CD14-positive monocyte (primary cell): ENCODE measurements around the gene SESN2. TPM values are rescaled to one million over a fixed set of nuclear protein-coding genes. Genes with fewer than 3 reads are reported as not detected.

Source experiments
- DNase-seq, 3 donors: peaks; one replicate each; pipeline ENCODE4 v3.0.0-alpha.2; 2011 to 2022
- H2AFZ ChIP-seq: 2 replicates; pipeline ENCODE4 v1.6.0; 2012; ENCODE audit warnings: mild to moderate bottlenecking, low read depth, low read length, inconsistent platforms; ENCODE audit not compliant: insufficient read depth, poor library complexity, severe bottlenecking
- H3K27ac ChIP-seq, 2 donors: 1 replicate in 1 of 2; 2 replicates in 1 of 2; pipeline ENCODE4 v1.5.1; 2012 to 2013; ENCODE audit warnings: low read length in 2 of 2, control low read depth in 1 of 2, inconsistent platforms in 1 of 2, low read depth in 1 of 2, mild to moderate bottlenecking in 1 of 2
- H3K27me3 ChIP-seq, 2 donors: one replicate each; pipeline versions ENCODE4 v1.6.0 to v1.6.1; 2011 to 2013; ENCODE audit warnings: low read length in 2 of 2; ENCODE audit not compliant: control insufficient read depth in 2 of 2, insufficient read depth in 2 of 2
- H3K36me3 ChIP-seq, 2 donors: replicated peaks in 1 of 2; 1 replicate in 1 of 2; 2 replicates in 1 of 2; pipeline versions ENCODE4 v1.5.1 to v1.6.1; 2012 to 2013; ENCODE audit warnings: low read length in 2 of 2, control low read depth in 1 of 2, inconsistent platforms in 1 of 2, mild to moderate bottlenecking in 1 of 2; ENCODE audit not compliant: insufficient read depth in 2 of 2, control insufficient read depth in 1 of 2
- H3K4me1 ChIP-seq, 2 donors: 1 replicate in 1 of 2; 2 replicates in 1 of 2; pipeline versions ENCODE4 v1.5.1 to v1.6.1; 2012 to 2013; ENCODE audit warnings: low read length in 2 of 2, control low read depth in 1 of 2, inconsistent platforms in 1 of 2, mild to moderate bottlenecking in 1 of 2, moderate library complexity in 1 of 2; ENCODE audit not compliant: insufficient read depth in 2 of 2, control insufficient read depth in 1 of 2
- H3K4me2 ChIP-seq: replicated peaks from 2 replicates; pipeline ENCODE3; 2012; ENCODE audit warnings: low read length, moderate library complexity, mild to moderate bottlenecking; ENCODE audit not compliant: poor library complexity, severe bottlenecking; ENCODE audit errors: extremely low read depth
- H3K4me3 ChIP-seq, 3 experiments: fragments of 200-600 bp in 1 of 3; sonication (generic) in 1 of 3; replicated peaks in 1 of 3; 1 replicate in 2 of 3; 2 replicates in 1 of 3; pipeline ENCODE4 v1.5.1; 2011 to 2013; ENCODE audit warnings: low read length in 3 of 3, mild to moderate bottlenecking in 3 of 3, control low read depth in 2 of 3, low read depth in 2 of 3, inconsistent platforms in 1 of 3, moderate library complexity in 1 of 3
- H3K79me2 ChIP-seq: 2 replicates; pipeline ENCODE4 v1.6.0; 2012; ENCODE audit warnings: mild to moderate bottlenecking, control low read depth, inconsistent platforms, low read length, moderate library complexity; ENCODE audit not compliant: insufficient read depth
- H3K9ac ChIP-seq: 2 replicates; pipeline ENCODE4 v1.6.0; 2017; ENCODE audit warnings: low read length, mild to moderate bottlenecking; ENCODE audit not compliant: insufficient read depth, poor library complexity, severe bottlenecking
- H3K9me3 ChIP-seq, 2 donors: replicated peaks in 1 of 2; 1 replicate in 1 of 2; 2 replicates in 1 of 2; pipeline versions ENCODE4 v1.5.1 to v1.6.1; 2012 to 2013; ENCODE audit warnings: low read length in 2 of 2, control low read depth in 1 of 2; ENCODE audit not compliant: control insufficient read depth in 1 of 2, insufficient read depth in 1 of 2
- H4K20me1 ChIP-seq: 2 replicates; pipeline ENCODE4 v1.6.0; 2012; ENCODE audit warnings: mild to moderate bottlenecking, low read length, control low read depth, moderate library complexity; ENCODE audit not compliant: insufficient read depth
- H3K27ac Mint-ChIP-seq, 7 donors: one replicate each; pipeline ENCODE4 v1.8.0; 2020; ENCODE audit warnings: mild to moderate bottlenecking in 7 of 7, mixed read lengths in 7 of 7, moderate library complexity in 6 of 7, inconsistent platforms in 2 of 7
- H3K27me3 Mint-ChIP-seq, 3 donors: one replicate each; pipeline ENCODE4 v1.8.0; 2021 to 2022; ENCODE audit warnings: low read depth in 3 of 3, mild to moderate bottlenecking in 3 of 3, mixed read lengths in 3 of 3, moderate library complexity in 3 of 3, inconsistent platforms in 1 of 3
- H3K36me3 Mint-ChIP-seq, 2 donors: one replicate each; pipeline ENCODE4 v1.8.0; 2020; ENCODE audit warnings: mixed read lengths in 2 of 2, inconsistent platforms in 1 of 2, mild to moderate bottlenecking in 1 of 2
- H3K4me1 Mint-ChIP-seq: one replicate; pipeline ENCODE4 v1.8.0; 2020; ENCODE audit warnings: mild to moderate bottlenecking, mixed read lengths
- H3K4me3 Mint-ChIP-seq, 2 donors: one replicate each; pipeline ENCODE4 v1.8.0; 2020; ENCODE audit warnings: mild to moderate bottlenecking in 2 of 2, mixed read lengths in 2 of 2, moderate library complexity in 1 of 2
- H3K9me3 Mint-ChIP-seq, 7 donors: one replicate each; pipeline ENCODE4 v1.8.0; 2020 to 2022; ENCODE audit warnings: mixed read lengths in 7 of 7, mild to moderate bottlenecking in 6 of 7, moderate library complexity in 6 of 7, inconsistent platforms in 2 of 7
- WGBS: methylation state at CpG from one replicate; pipeline ENCODE4 v1.1.5; 2013; ENCODE audit warnings: missing lambda C conversion rate; ENCODE audit not compliant: insufficient coverage; 5-methylcytosine and 5-hydroxymethylcytosine counted together
- intact Hi-C, 2 donors: fragments of 100-400 bp; cut with micrococcal nuclease; formaldehyde crosslinking; loops; one replicate each; pipeline versions ENCODE4 v1.15.0 to v1.15.1; 2023
- polyA plus RNA-seq, 3 donors: library from polyadenylated mRNA; depleted of rRNA in 1 of 3; unstranded in 2 of 3; stranded (reverse) in 1 of 3; fragments of 300-500 nt in 2 of 3; fragments of >200 nt in 1 of 3; fragmentation: Illumina TruSeq in 2 of 3; gene quantifications; 1 replicate in 2 of 3; 2 replicates in 1 of 3; pipeline ENCODE4 v1.2.3, GENCODE V29; 2012 to 2021
- TF ChIP-seq, protein P1 (sequence below): fragments of 200-600 bp; IDR thresholded peaks from one replicate; pipeline ENCODE4 v1.8.0; 2022; ENCODE audit warnings: antibody characterized with exemption, mild to moderate bottlenecking

Gene SESN2
- polyA plus RNA-seq, 3 donors = 5.0 to 15.7 (median 5.1) TPM

DNA sequence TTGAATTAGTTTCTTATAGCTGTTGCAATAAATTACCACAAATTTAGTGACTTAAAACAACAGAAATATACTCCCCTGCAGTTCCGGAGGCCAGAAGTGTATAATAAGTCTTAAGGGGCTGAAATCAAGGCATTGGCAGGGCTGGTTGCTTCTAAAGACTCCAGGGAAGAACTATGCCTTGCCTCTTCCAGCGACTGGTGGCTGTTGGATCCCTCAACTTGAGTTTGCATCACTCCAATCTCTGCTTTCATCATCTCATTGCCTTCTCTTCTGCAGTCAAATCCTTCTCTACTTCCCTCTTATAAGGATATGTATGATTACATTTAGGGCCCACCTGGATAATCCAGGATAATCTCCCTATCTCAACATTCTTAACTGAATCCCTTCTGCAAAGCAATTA is 50.4 kb downstream of the SESN2 start:
- Mint-ChIP-seq H3K4me1 (peaks cover 28% of the 10 kb centered on the region), H3K4me3 (no peak overlapping the region), H3K27me3 (peaks cover 0 to 2% (median 0%) of the 10 kb centered on the region in 3 donors), H3K9me3 (peaks cover 0 to 2% (median 0%) of the 10 kb centered on the region in 7 donors), H3K27ac (no peak overlapping the region), H3K36me3 (no peaks in the 10 kb centered on the region)
- DNase-seq = no peak
- no CpG with 5 or more reads among the region's 2 CpGs for WGBS
- H4K20me1 ChIP-seq = no peaks in the 10 kb centered on the region
- no peaks in the 10 kb centered on the region for H3K27me3 ChIP-seq
- no peak overlapping the region for H3K4me2 ChIP-seq
- TF ChIP-seq, protein P1, sequence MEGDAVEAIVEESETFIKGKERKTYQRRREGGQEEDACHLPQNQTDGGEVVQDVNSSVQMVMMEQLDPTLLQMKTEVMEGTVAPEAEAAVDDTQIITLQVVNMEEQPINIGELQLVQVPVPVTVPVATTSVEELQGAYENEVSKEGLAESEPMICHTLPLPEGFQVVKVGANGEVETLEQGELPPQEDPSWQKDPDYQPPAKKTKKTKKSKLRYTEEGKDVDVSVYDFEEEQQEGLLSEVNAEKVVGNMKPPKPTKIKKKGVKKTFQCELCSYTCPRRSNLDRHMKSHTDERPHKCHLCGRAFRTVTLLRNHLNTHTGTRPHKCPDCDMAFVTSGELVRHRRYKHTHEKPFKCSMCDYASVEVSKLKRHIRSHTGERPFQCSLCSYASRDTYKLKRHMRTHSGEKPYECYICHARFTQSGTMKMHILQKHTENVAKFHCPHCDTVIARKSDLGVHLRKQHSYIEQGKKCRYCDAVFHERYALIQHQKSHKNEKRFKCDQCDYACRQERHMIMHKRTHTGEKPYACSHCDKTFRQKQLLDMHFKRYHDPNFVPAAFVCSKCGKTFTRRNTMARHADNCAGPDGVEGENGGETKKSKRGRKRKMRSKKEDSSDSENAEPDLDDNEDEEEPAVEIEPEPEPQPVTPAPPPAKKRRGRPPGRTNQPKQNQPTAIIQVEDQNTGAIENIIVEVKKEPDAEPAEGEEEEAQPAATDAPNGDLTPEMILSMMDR = no peak
- no peak overlapping the region for H3K4me3 ChIP-seq
- H3K4me1 ChIP-seq = peaks cover 19 to 22% of the 10 kb centered on the region in 2 donors
- H3K9ac ChIP-seq = no peak overlapping the region
- no peak overlapping the region for H2AFZ ChIP-seq
- no peaks in the 10 kb centered on the region for H3K9me3 ChIP-seq
- H3K27ac ChIP-seq = no peak overlapping the region
- intact Hi-C loops = no loop called here
- no peaks in the 10 kb centered on the region for H3K36me3 ChIP-seq
- H3K79me2 ChIP-seq = no peaks in the 10 kb centered on the region

DNA sequence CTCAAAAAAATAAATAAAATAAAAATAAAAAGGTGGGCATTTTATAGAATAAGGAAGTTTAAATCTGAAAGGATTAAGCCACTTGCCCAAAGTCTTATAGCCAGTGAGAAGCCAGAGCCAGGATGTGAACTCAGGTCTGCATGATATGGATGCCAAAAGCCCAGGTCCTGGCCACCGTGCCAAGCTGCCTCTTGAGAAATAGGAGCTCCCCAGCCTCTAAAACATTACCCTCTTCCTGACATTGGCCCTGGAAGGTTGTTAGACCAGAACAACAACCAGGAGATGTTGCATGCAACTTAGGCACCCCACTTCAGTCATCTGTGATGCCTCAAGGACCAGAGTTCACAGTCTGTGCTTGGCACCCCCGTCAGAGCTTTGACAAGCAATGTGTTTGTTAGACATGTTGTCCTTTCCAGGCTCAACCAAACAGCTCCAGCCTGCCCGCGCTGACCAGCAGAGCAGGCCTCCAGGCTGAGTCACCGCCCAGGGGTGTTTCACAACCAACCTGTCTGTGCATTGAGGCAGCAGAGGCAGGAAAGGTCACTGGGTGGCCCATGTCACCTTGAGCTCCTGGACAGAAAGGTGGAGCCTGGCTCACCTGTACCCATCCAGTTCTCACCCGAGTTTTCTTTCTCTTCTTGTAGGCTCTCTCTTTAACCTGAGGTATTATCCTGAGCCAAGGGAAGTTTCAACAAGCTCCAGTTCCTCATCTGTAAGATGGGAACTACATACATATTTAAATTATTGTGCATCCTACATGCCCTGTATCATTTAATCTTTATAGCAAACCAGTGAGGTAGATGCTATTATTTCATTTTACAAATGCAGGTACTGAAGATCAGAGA is 54.6 kb downstream of the SESN2 start:
- peak overlapping the region; percentile 23 for H3K4me2 ChIP-seq
- peaks cover 27% of the 10 kb centered on the region for H3K4me1 Mint-ChIP-seq
- no peaks in the 10 kb centered on the region for H3K27me3 ChIP-seq
- peak overlapping the region in 1 of 2 donors; percentile 51 for H3K4me3 Mint-ChIP-seq
- H3K27me3 Mint-ChIP-seq = peaks cover 0 to 2% (median 0%) of the 10 kb centered on the region in 3 donors
- H3K79me2 ChIP-seq = no peaks in the 10 kb centered on the region
- no peaks in the 10 kb centered on the region for H3K9me3 ChIP-seq
- peak overlapping the region; percentile 5 for H3K9ac ChIP-seq
- TF ChIP-seq, protein P1 = no peak
- DNase-seq = peak; percentile 75 to 91 (median 90)
- no peak overlapping the region for H3K4me3 ChIP-seq
- no peaks in the 10 kb centered on the region for H3K9me3 Mint-ChIP-seq
- H4K20me1 ChIP-seq = no peaks in the 10 kb centered on the region
- H3K36me3 ChIP-seq = no peaks in the 10 kb centered on the region
- WGBS = 22% methylated on average over 5 of the region's 6 CpGs
- peak overlapping the region; percentile 15 to 78 for H3K27ac ChIP-seq
- peak overlapping the region; percentile 89 to 99 (median 92) for H3K27ac Mint-ChIP-seq
- no peaks in the 10 kb centered on the region for H3K36me3 Mint-ChIP-seq
- intact Hi-C loops = no loop called here
- H3K4me1 ChIP-seq = peaks cover 23 to 24% of the 10 kb centered on the region in 2 donors
- H2AFZ ChIP-seq = peak overlapping the region; percentile 60
